GM18873 (cell line): Measurements from ENCODE around the gene ZNF175.

ENCODE experiments used
- ATAC-seq: cut with Tn5 transposase; IDR thresholded peaks from one replicate; pipeline ENCODE4 v1.9.1; 2021; ENCODE audit warnings: mild to moderate bottlenecking, moderate library complexity, moderate number of reproducible peaks; ENCODE audit not compliant: unreplicated experiment, low FRiP score

The ZNF175 gene

GRCh38 chr19:51549533-51550324, 21.4 kb upstream of the ZNF175 start:
- no peak for ATAC-seq

- ATAC-seq: no peak
Observed at GRCh38 chr19:51550848-51551672, 20.0 kb upstream of the ZNF175 start.

GRCh38 chr19:51551673-51552432, 19.2 kb upstream of the ZNF175 start:
- ATAC-seq: no peak

GRCh38 chr19:51552608-51552995, 18.5 kb upstream of the ZNF175 start:
- no peak for ATAC-seq

GRCh38 chr19:51552996-51553725, 17.9 kb upstream of the ZNF175 start:
- no peak for ATAC-seq

- no peak for ATAC-seq
Observed at GRCh38 chr19:51559240-51559639, 11.8 kb upstream of the ZNF175 start.

GRCh38 chr19:51560339-51560738, 10.7 kb upstream of the ZNF175 start:
- ATAC-seq: no peak

GRCh38 chr19:51564791-51565190, 6.3 kb upstream of the ZNF175 start:
- no peak for ATAC-seq

GRCh38 chr19:51565583-51565982, 5.5 kb upstream of the ZNF175 start:
- ATAC-seq: no peak

GRCh38 chr19:51566489-51567100, 4.5 kb upstream of the ZNF175 start:
- no peak for ATAC-seq

GRCh38 chr19:51567583-51567982, 3.5 kb upstream of the ZNF175 start:
- ATAC-seq: no peak

GRCh38 chr19:51568456-51568855, 2.6 kb upstream of the ZNF175 start:
- ATAC-seq: no peak

- ATAC-seq: no peak
Observed at GRCh38 chr19:51571599-51571998, 516 bp downstream of the ZNF175 start.

- ATAC-seq: no peak
Observed at GRCh38 chr19:51572410-51572809, 1.3 kb downstream of the ZNF175 start.

GRCh38 chr19:51572908-51573307, 1.8 kb downstream of the ZNF175 start:
- no peak for ATAC-seq

GRCh38 chr19:51573331-51573730, 2.2 kb downstream of the ZNF175 start:
- no peak for ATAC-seq

GRCh38 chr19:51576850-51577249, 5.8 kb downstream of the ZNF175 start:
- ATAC-seq: no peak

GRCh38 chr19:51586103-51586728, 15.1 kb downstream of the ZNF175 start:
- no peak for ATAC-seq

- ATAC-seq: no peak
Observed at GRCh38 chr19:51586799-51587198, 15.7 kb downstream of the ZNF175 start.
